HG02588 (cell line): Measurements from ENCODE around the gene PRRX1.

Source experiments
- ATAC-seq: cut with Tn5 transposase; IDR thresholded peaks from one replicate; pipeline ENCODE4 v1.9.1; 2021; ENCODE audit warnings: mild to moderate bottlenecking, moderate library complexity; ENCODE audit not compliant: unreplicated experiment

The PRRX1 gene

GRCh38 chr1:170714938-170715337 lies 51.0 kb downstream of the PRRX1 start:
- no peak for ATAC-seq

- no peak for ATAC-seq
These were observed 53.0 kb downstream of the PRRX1 start for GRCh38 chr1:170716835-170717429.

DNA sequence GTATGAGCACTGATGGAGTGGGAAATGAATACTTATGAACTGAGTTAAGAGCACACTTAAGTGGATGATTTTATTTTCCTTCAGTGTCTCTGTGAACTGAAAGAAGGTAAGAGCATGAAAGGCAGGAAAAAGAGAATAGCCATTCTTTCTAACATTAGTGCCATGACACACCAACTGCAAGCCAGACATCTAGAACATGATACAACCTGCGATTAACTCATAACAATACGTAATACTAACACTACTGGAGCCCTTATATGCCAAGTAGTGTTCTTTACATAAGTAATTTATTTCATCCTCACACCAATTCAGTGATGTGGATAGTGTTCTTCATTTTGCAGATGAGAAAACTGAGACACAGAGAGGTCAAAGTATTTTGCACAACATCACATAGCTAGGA lies 56.7 kb downstream of the PRRX1 start:
- ATAC-seq, result no peak

GRCh38 chr1:170721621-170722020 lies 57.7 kb downstream of the PRRX1 start:
- ATAC-seq, result no peak

GRCh38 chr1:170723518-170723917 lies 59.6 kb downstream of the PRRX1 start:
- no peak for ATAC-seq

- no peak for ATAC-seq
These were observed 61.4 kb downstream of the PRRX1 start for GRCh38 chr1:170725326-170725725.

DNA sequence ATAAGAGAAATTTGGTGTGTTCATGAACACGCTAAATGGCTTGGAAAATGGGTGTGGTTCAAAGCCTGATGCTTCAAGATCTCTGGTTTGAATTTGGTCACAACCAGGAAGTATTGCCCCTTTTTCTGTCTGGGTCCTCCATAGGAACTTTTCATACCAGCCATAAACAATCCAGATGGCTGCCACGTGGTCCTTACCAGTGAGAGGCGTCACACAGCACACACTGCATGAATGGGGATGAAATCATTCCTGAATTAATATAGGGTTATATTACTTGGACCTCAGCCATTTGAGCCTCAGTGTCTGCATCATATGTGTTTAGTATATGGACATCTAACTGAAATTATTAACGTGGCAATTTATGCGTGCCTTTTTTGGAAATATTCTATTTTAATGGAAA lies 64.0 kb downstream of the PRRX1 start:
- ATAC-seq, result no peak

DNA sequence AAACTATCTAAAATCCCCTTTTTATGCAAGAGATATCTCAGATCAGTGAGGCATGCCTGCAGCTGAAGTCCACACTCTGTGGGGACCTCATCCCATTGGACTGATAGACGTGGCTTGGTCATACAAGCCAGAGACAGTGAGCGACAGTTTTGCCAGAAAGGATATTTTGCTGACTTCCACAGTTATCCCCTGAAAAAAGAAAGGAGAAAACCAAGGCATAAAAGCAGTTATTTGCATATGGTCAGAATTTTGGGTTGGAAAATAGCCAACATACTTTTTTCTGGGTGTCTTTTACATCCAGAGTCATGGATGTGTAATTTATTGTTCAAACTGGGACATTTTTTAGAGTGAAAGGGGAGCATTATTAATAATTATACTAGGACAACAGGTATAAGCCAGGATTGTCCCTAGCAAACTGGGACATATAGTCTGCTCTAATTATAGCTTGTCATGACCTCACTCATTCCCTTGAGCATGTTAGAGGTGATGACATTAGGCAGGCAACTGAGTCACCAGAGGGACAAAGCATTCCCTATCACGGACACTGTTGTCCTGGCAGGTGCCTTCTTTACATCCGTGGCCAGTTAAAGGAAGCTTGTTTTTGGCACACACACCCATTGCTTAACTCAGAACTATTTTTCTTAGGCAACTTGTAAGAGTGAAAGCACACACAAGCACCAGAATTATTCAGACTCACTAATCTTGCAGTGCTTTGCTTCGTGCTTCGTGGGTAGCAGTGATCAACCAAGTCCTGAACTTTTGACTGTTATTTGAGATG lies 65.5 kb downstream of the PRRX1 start:
- ATAC-seq, result no peak

- no peak for ATAC-seq
These were observed 66.1 kb downstream of the PRRX1 start for GRCh38 chr1:170730014-170730413.

DNA sequence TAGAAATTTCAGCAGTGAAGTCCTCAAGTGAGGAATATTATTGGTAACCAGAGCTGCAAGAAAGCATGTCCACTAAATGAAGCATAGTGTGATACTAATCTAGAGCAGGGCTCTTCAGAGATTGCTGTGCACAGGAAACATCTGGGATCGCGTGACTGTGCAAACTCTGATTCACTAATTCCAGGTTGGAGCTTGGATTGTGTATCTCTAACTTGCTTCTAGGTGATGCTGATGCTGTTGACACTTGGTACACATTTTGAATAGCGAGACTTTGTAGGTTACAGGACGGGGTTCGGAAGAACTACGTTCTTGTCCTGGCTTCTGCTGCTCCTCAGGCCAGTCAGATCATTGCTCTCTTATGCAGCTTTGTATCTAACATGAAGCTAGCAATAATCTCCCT lies 66.5 kb downstream of the PRRX1 start:
- ATAC-seq, result no peak

DNA sequence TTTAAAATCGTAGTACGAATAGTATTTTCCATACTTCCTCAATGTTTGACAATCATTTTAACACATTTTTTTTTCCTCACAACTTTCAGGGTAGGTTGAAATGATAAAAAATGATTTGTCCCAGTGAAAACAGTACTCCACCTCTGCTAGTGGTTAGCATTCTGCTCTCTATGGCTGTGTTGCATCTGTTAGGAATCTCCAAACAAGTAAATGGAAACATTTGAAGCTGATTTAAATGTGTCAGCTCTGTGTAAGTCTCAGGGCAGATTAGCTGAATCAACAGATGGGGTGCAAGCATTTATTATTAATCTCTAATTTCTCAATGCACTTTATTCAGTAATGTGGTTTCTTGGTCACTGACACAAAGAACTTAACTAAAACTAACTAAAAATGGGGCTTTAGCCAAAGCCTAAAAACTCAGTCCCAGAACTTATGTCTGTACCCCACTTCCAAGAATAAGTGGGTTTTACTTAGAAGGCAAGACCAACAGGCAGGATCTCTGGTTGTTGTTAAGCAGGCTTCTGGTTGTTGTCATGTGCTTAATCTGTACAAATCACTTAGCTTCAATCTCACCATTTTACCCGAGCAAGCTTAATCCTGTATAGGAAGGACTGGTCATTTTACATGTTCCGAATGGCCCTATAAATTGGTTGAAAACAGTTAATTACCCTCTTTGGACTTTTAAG lies 67.8 kb downstream of the PRRX1 start:
- ATAC-seq, result no peak

DNA sequence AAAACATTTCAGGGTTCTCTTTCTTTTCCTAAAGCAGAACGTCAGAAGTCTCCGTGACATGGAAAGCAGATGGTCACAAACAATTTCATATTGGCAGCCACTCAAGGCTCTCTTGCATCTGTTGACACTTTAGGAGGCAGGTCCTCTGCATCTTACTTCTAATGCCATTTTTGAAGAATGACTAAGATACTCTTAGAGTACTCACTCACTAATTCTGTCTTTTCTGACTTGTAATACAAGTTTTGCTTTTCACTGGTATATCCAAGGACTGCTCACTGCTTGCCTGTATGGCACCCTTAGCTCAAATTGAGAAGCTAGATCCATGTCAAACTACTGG lies 68.3 kb downstream of the PRRX1 start:
- ATAC-seq, result no peak

GRCh38 chr1:170734412-170735175 lies 70.7 kb downstream of the PRRX1 start:
- no peak for ATAC-seq

DNA sequence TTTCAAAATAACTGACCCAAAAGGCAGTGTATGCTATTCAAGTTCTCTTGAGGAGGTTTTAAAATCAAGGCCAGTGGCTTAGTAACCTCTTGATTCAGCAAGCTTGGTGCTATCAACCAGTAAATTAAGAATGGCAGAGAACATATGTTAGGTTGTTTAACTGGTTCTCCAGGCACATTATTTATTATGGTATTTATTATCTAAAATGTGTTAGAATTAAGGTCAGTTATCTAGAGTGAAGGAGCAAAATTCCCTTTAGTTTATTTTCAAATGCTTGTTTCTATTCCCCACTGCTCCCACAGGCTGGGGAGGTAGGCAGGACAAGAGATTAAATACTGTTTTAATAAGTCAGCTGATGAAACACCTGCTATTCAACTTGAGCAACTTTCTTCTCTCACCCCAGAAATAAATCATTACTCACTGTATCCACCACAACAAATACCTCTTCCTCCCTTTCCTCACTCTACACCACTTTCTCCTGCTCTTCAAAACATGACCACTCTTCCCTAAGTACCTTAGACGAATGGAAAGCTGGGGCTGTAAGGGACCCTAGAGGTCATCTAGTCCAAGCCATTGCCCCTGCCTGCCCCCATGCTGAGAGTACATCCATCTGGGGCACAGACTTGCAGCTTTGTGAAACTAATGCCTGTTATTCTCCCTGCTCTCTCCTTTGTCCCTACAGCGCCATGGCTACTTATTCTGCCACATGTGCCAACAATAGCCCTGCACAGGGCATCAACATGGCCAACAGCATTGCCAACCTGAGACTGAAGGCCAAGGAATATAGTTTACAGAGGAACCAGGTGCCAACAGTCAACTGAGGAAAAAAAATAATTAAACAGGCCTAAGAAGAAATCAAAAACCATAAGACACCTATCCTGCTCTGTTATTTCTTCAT lies 71.7 kb downstream of the PRRX1 start:
- no peak for ATAC-seq

- no peak for ATAC-seq
These were observed 75.9 kb downstream of the PRRX1 start for GRCh38 chr1:170739803-170740202.

DNA sequence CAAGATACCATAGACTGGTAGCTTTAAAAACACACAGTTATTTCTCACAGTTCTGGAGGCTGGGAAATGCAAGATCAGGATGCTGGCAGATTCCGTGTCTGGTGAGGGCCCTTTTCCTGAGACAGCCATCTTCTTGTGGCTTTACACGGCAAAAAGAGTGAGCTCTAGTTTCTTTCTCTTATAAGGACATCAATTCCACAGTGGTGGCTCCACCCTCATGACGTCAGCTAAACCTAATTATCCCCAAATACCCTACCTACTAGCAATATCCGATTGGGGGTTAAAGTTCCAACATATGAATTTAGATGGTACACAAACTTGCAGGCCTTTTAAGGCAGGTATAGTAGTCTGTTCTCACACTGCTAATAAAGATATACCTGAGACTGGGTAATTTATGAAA lies 77.7 kb downstream of the PRRX1 start:
- no peak for ATAC-seq

GRCh38 chr1:170742600-170742999 lies 78.7 kb downstream of the PRRX1 start:
- ATAC-seq, result no peak

DNA sequence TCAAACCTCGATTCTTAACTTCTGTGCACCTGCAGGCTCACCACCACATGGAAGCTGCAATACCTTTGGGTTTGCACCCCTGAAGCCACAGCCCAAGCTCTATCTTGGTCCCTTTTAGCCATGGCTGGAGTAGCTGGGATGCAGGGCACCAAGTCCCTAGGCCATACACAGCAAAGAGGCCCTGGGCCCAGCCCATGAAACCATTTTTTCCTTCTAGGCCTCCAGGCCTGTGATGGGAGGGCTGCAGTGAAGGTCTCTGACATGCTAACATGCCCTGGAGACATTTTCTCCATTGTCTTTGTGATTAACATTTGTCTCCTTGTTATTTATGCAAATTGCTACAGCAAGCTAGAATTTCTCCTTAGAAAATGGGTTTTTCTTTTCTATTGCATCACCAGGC lies 79.2 kb downstream of the PRRX1 start:
- no peak for ATAC-seq

- ATAC-seq, result no peak
These were observed 85.6 kb downstream of the PRRX1 start for GRCh38 chr1:170749549-170749948.

DNA sequence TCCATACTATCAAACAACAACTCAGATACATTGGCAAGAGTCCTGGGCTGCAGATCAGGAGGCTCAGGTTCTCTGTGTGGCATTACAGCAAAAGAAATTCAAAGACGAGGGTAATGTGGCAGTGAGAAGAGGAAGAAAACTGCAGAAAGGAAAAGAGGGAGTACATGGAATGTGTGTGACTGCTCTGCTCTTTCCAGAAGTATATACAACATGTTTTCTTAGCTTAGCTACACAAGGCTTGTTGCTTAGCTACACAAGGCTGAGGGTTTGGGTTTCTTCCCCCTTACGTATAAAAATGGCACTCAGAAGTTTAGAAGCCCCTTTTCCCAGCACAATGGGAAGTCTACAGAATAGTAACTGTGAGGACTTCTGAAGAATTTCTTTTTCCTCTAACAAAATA lies 86.0 kb downstream of the PRRX1 start:
- ATAC-seq, result no peak

GRCh38 chr1:170755795-170756194 lies 91.9 kb downstream of the PRRX1 start:
- no peak for ATAC-seq
